HCT116 (cell line): ENCODE measurements around the gene MSI2. TPM values are rescaled to one million over a fixed set of nuclear protein-coding genes. Genes with fewer than 3 reads are reported as not detected.

Experiments used
- ATAC-seq: fragments of 200-7000 bp; cut with Tn5 transposase; 2 replicates; pipeline ENCODE4 v1.9.1; 2020; ENCODE audit warnings: mild to moderate bottlenecking, moderate library complexity
- BruUV-seq: library from RNA; stranded (reverse); fragments of 400-500 nt; replicated peaks from 2 replicates; lab custom pipeline; 2021; lab: Mats Ljungman, UMichigan
- CTCF ChIA-PET: fragments of 300-600 bp; sonication (Branson Sonifier 250); formaldehyde crosslinking; loops from one replicate; lab custom pipeline; 2021; ENCODE audit warnings: antibody characterized with exemption; lab: Charles Lee
- POLR2A ChIA-PET: fragments of 300-600, 350-600 bp; sonication (Branson Sonifier 250); formaldehyde crosslinking; loops from one replicate; lab custom pipeline; 2021; ENCODE audit warnings: antibody characterized with exemption; lab: Charles Lee
- RAD21 ChIA-PET, 2 experiments: fragments of 300-600 bp; sonication (Branson Sonifier 250); formaldehyde crosslinking; loops; one replicate each; lab custom pipeline; 2023; ENCODE audit warnings: low total read pairs in 2 of 2; ENCODE audit not compliant: uncharacterized antibody in 2 of 2, unreplicated experiment in 2 of 2, low non-redundant PET in 1 of 2; lab: Charles Lee
- DNase-seq: peaks from one replicate; pipeline ENCODE4 v3.0.0-alpha.2; 2010; ENCODE audit warnings: low read depth, low spot score
- H2AFZ ChIP-seq: fragments of 200-600 bp; shearing (Covaris generic), sonication (generic); 2 replicates; pipeline ENCODE4 v1.6.1; 2017; ENCODE audit warnings: low read depth, mixed run types, mixed read lengths, antibody characterized with exemption, low read length; ENCODE audit not compliant: poor library complexity, severe bottlenecking
- H3K27ac ChIP-seq: 2 replicates; pipeline ENCODE4 v1.5.1; 2012; ENCODE audit warnings: low read depth, low read length
- H3K27me3 ChIP-seq: fragments of 200-600 bp; sonication (generic); 2 replicates; pipeline ENCODE4 v1.6.1; 2016; ENCODE audit warnings: mixed run types, low read length, mixed read lengths; ENCODE audit not compliant: insufficient read depth
- H3K36me3 ChIP-seq, 2 experiments: fragments of 200-500 bp in 1 of 2; fragments of 200-600 bp in 1 of 2; sonication (Bioruptor generic) in 1 of 2; sonication (generic) in 1 of 2; 2 replicates each; pipeline versions ENCODE4 v1.5.1 to v1.6.1; 2014 to 2016; ENCODE audit warnings: low read length in 2 of 2, inconsistent platforms in 1 of 2, mixed read lengths in 1 of 2, mixed run types in 1 of 2; ENCODE audit not compliant: insufficient read depth in 2 of 2, control insufficient read depth in 1 of 2
- H3K4me1 ChIP-seq, 2 experiments: fragments of 200-600 bp in 1 of 2; sonication (generic) in 1 of 2; 2 replicates each; pipeline versions ENCODE4 v1.5.1 to v1.6.1; 2012 to 2017; ENCODE audit warnings: low read length in 2 of 2, inconsistent platforms in 1 of 2, mild to moderate bottlenecking in 1 of 2, mixed read lengths in 1 of 2, mixed run types in 1 of 2, moderate library complexity in 1 of 2; ENCODE audit not compliant: insufficient read depth in 2 of 2, control insufficient read depth in 1 of 2
- H3K4me2 ChIP-seq: fragments of 200-600 bp; sonication (generic); 2 replicates; pipeline ENCODE4 v1.6.1; 2017; ENCODE audit warnings: mixed run types, low read length, mixed read lengths
- H3K4me3 ChIP-seq, 2 experiments: fragments of 200-600 bp in 1 of 2; sonication (generic) in 1 of 2; replicated peaks in 1 of 2; 2 replicates each; pipeline ENCODE4 v1.5.1; 2011 to 2016; ENCODE audit warnings: low read length in 2 of 2, control low read depth in 1 of 2, low read depth in 1 of 2, mild to moderate bottlenecking in 1 of 2, mixed read lengths in 1 of 2, mixed run types in 1 of 2
- H3K79me2 ChIP-seq: fragments of 200-600 bp; sonication (generic); 2 replicates; pipeline ENCODE4 v1.6.1; 2017; ENCODE audit warnings: mild to moderate bottlenecking, mixed run types, low read length, moderate library complexity, mixed read lengths; ENCODE audit not compliant: insufficient read depth
- H3K9ac ChIP-seq: fragments of 200-600 bp; sonication (generic); 2 replicates; pipeline ENCODE4 v1.6.1; 2016; ENCODE audit warnings: low read length, mixed read lengths
- H3K9me2 ChIP-seq: fragments of 200-600 bp; sonication (generic), shearing (Covaris generic); 2 replicates; pipeline ENCODE4 v1.6.1; 2017; ENCODE audit warnings: mixed run types, mild to moderate bottlenecking, moderate library complexity; ENCODE audit not compliant: insufficient read depth
- H3K9me3 ChIP-seq, 2 experiments: fragments of 200-500 bp in 1 of 2; fragments of 200-600 bp in 1 of 2; sonication (Bioruptor generic) in 1 of 2; sonication (generic) in 1 of 2; 2 replicates each; pipeline ENCODE4 v1.6.1; 2014 to 2017; ENCODE audit warnings: low read length in 2 of 2, mixed read lengths in 2 of 2, inconsistent platforms in 1 of 2, low read depth in 1 of 2, mild to moderate bottlenecking in 1 of 2, mixed run types in 1 of 2, moderate library complexity in 1 of 2; ENCODE audit not compliant: control insufficient read depth in 1 of 2, insufficient read depth in 1 of 2
- H4K20me1 ChIP-seq: fragments of 200-600 bp; sonication (generic), shearing (Covaris generic); 2 replicates; pipeline ENCODE4 v1.6.1; 2017; ENCODE audit warnings: mixed run types, mild to moderate bottlenecking, moderate library complexity; ENCODE audit not compliant: insufficient read depth
- CEBPB ChIP-seq: IDR thresholded peaks from 2 replicates; pipeline ENCODE4 v1.6.1; 2012; ENCODE audit warnings: low read depth
- ELF1 ChIP-seq: IDR thresholded peaks from 2 replicates; pipeline ENCODE4 v1.6.1; 2012; ENCODE audit warnings: low read depth, borderline replicate concordance
- EZH2phosphoT487 ChIP-seq: fragments of 200-600 bp; IDR thresholded peaks from 2 replicates; pipeline ENCODE4 v1.6.1; 2018; ENCODE audit warnings: antibody characterized with exemption, borderline replicate concordance
- JUND ChIP-seq: IDR thresholded peaks from 2 replicates; pipeline ENCODE4 v1.6.1; 2012
- POLR2A ChIP-seq: IDR thresholded peaks from 2 replicates; pipeline ENCODE4 v1.7.0; 2011; ENCODE audit warnings: borderline replicate concordance; ENCODE audit not compliant: insufficient read depth, insufficient read length; ENCODE audit errors: extremely low read depth
- RAD21 ChIP-seq: IDR thresholded peaks from 2 replicates; pipeline ENCODE4 v1.6.1; 2012; ENCODE audit warnings: low read depth, mild to moderate bottlenecking
- SIN3A ChIP-seq: IDR thresholded peaks from 2 replicates; pipeline ENCODE4 v1.6.1; 2012; ENCODE audit warnings: low read depth
- SP1 ChIP-seq: IDR thresholded peaks from 2 replicates; pipeline ENCODE4 v1.6.1; 2012; ENCODE audit warnings: low read depth
- SRF ChIP-seq: IDR thresholded peaks from 2 replicates; pipeline ENCODE4 v1.6.1; 2012; ENCODE audit warnings: low read depth
- TCF7L2 ChIP-seq: IDR thresholded peaks from 2 replicates; pipeline ENCODE4 v1.7.0; 2011; ENCODE audit warnings: borderline replicate concordance, inconsistent platforms; ENCODE audit not compliant: insufficient read depth, insufficient read length; ENCODE audit errors: extremely low read depth
- YY1 ChIP-seq: IDR thresholded peaks from 2 replicates; pipeline ENCODE4 v1.6.1; 2011; ENCODE audit warnings: low read length, low read depth, moderate library complexity, mild to moderate bottlenecking; ENCODE audit not compliant: insufficient replicate concordance; ENCODE audit errors: extremely low read depth
- ZBTB33 ChIP-seq: IDR thresholded peaks from 2 replicates; pipeline ENCODE4 v1.6.1; 2011; ENCODE audit warnings: mild to moderate bottlenecking, low read length, moderate library complexity; ENCODE audit not compliant: insufficient replicate concordance; ENCODE audit errors: extremely low read depth
- ZFX ChIP-seq: fragments of 450-650 bp; IDR thresholded peaks from 2 replicates; pipeline ENCODE4 v1.6.1; 2017
- ZNF274 ChIP-seq: fragments of 200-500 bp; sonication (Bioruptor generic); IDR thresholded peaks from 2 replicates; pipeline ENCODE4 v1.6.1; 2014; ENCODE audit warnings: mild to moderate bottlenecking, low read depth, low read length, inconsistent platforms
- intact Hi-C: fragments of 100-400 bp; cut with micrococcal nuclease; formaldehyde crosslinking; loops from 2 replicates; pipeline ENCODE4 v1.10.0; 2022
- total RNA-seq: library from RNA; stranded (reverse); gene quantifications from one replicate; pipeline ENCODE4 v1.2.1, GENCODE V29; 2021; ENCODE audit not compliant: unreplicated experiment

The MSI2 gene
- total RNA-seq, 1 experiment from 2014 or later, result 137 TPM

- Histone ChIP-seq H2AFZ (no peak overlapping the region), H3K9me3 (no peaks in the 10 kb centered on the region), H3K36me3 (no peaks in the 10 kb centered on the region), H3K4me1 (peaks cover 23 to 31% of the 10 kb centered on the region in 2 experiments; a peak in 3 of 4 replicates), H4K20me1 (no peaks in the 10 kb centered on the region), H3K9ac (no peak overlapping the region), H3K4me2 (no peak overlapping the region)
- RAD21 ChIA-PET, result no interaction called here
- intact Hi-C loops, result no loop called here
- ATAC-seq, result no peak
- TF ChIP-seq JUND (no peak), EZH2phosphoT487 (no peak), RAD21 (no peak), SIN3A (no peak), ZNF274 (no peak), TCF7L2 (no peak), YY1 (no peak)
- TF ChIP-seq, all 23 proteins: peak for 0
- Histone ChIP-seq H3K27me3 (no peaks in the 10 kb centered on the region), H3K27ac (no peak overlapping the region), H3K79me2 (peaks cover 5% of the 10 kb centered on the region; the same call in 1 of the 2 replicates), H3K9me2 (no peaks in the 10 kb centered on the region), H3K4me3 (no peak overlapping the region)
- BruUV-seq, result no TSS peak
- CTCF ChIA-PET, result interaction anchor here (1.1 kb wide), 1 partner anchor 205 kb away, joined by 3 read pairs; no protein-coding TSS in a partner anchor
- DNase-seq, result no peak
- POLR2A ChIA-PET, result no interaction called here
These were observed 191.2 kb downstream of the MSI2 start for GRCh38 chr17:57447357-57447989.

GRCh38 chr17:57447990-57448758 lies 191.9 kb downstream of the MSI2 start:
- H3K9ac ChIP-seq, result no peak overlapping the region
- H3K9me2 ChIP-seq, result no peaks in the 10 kb centered on the region
- H3K9me3 ChIP-seq, result no peaks in the 10 kb centered on the region
- no TSS peak for BruUV-seq
- H3K4me3 ChIP-seq, result no peak overlapping the region
- no peaks in the 10 kb centered on the region for H4K20me1 ChIP-seq
- intact Hi-C loops, result no loop called here
- RAD21 ChIA-PET, result no interaction called here
- CTCF ChIA-PET, result no interaction called here
- H3K27ac ChIP-seq, result no peak overlapping the region
- no peak for DNase-seq
- H2AFZ ChIP-seq, result no peak overlapping the region
- H3K36me3 ChIP-seq, result no peaks in the 10 kb centered on the region
- no peaks in the 10 kb centered on the region; the same call in 1 of the 2 replicates for H3K79me2 ChIP-seq
- no peak for ATAC-seq
- POLR2A ChIA-PET, result no interaction called here
- H3K4me2 ChIP-seq, result no peak overlapping the region
- H3K4me1 ChIP-seq, result peaks cover 16 to 24% of the 10 kb centered on the region in 2 experiments; a peak in 3 of 4 replicates
- no peaks in the 10 kb centered on the region for H3K27me3 ChIP-seq
- no peak for TF ChIP-seq TCF7L2
- no peak for TF ChIP-seq ZFX
- no peak for TF ChIP-seq ZBTB33
- TF ChIP-seq SP1, result no peak
- TF ChIP-seq CEBPB, result no peak
- TF ChIP-seq ZNF274, result no peak
- TF ChIP-seq ELF1, result no peak
- no peak for TF ChIP-seq POLR2A
- no peak for TF ChIP-seq SRF
